ENCODE data around the gene CMTM8. TPM values are rescaled to one million over a fixed set of nuclear protein-coding genes. Genes with fewer than 3 reads are reported as not detected.

The CMTM8 gene
- total RNA-seq, 2 experiments from 2014 or later: 11.6 to 13.0 TPM

GRCh38 chr3:32323604-32324003 is 85.1 kb downstream of the CMTM8 start:
- peaks cover 3% of the 10 kb centered on the region for H3K4me1 Mint-ChIP-seq (ENCODE audit: low read depth)
- ChIA-PET CTCF (interaction anchor here (0.6 to 2.1 kb wide), 4 partner anchors 26 to 48 kb away, joined by 3 to 7 read pairs (median 3); no protein-coding TSS in a partner anchor), POLR2A (interaction anchor here (0.6 kb wide), 1 partner anchor 143 kb away, joined by 3 read pairs; no protein-coding TSS in a partner anchor)
- H3K27me3 Mint-ChIP-seq: no peaks in the 10 kb centered on the region
- intact Hi-C loops (cut with micrococcal nuclease): no loop called here
- DNase-seq: no peak
- H3K4me3 Mint-ChIP-seq: no peak overlapping the region
- no peaks in the 10 kb centered on the region for H3K9me3 Mint-ChIP-seq
- no peak overlapping the region for H3K27ac Mint-ChIP-seq
- peaks cover under 1% of the 10 kb centered on the region for H3K36me3 Mint-ChIP-seq

- no peak for DNase-seq
- no peak overlapping the region for H3K4me3 Mint-ChIP-seq
- POLR2A ChIA-PET: interaction anchor here (0.6 kb wide), 1 partner anchor 150 kb away, joined by 3 read pairs; no protein-coding TSS in a partner anchor
- CTCF ChIA-PET: interaction anchor here (1.6 kb wide), 1 partner anchor 9 kb away, joined by 8 read pairs; no protein-coding TSS in a partner anchor
- no peaks in the 10 kb centered on the region for H3K27me3 Mint-ChIP-seq
- intact Hi-C loops (cut with micrococcal nuclease): no loop called here
- H3K4me1 Mint-ChIP-seq (ENCODE audit: low read depth): peaks cover 3% of the 10 kb centered on the region
- peaks cover 5% of the 10 kb centered on the region for H3K36me3 Mint-ChIP-seq
- H3K27ac Mint-ChIP-seq: no peak overlapping the region
- H3K9me3 Mint-ChIP-seq: no peaks in the 10 kb centered on the region
These were observed 86.7 kb downstream of the CMTM8 start for GRCh38 chr3:32325201-32325600.

- CTCF ChIA-PET: interaction anchor here (0.6 kb wide), 1 partner anchor 24 kb away, joined by 4 read pairs; no protein-coding TSS in a partner anchor
- H3K36me3 Mint-ChIP-seq: peaks cover 5% of the 10 kb centered on the region
- POLR2A ChIA-PET: interaction anchor here (0.6 kb wide), 1 partner anchor 150 kb away, joined by 3 read pairs; no protein-coding TSS in a partner anchor
These were observed 87.4 kb downstream of the CMTM8 start for GRCh38 chr3:32325927-32326326.

GRCh38 chr3:32326795-32327194 is 88.3 kb downstream of the CMTM8 start:
- DNase-seq: no peak
- no peak overlapping the region for H3K27ac Mint-ChIP-seq
- ChIA-PET POLR2A (no interaction called here), CTCF (interaction anchor here (0.6 to 1.0 kb wide), 2 partner anchors 31 to 151 kb away, joined by 3 to 4 read pairs; no protein-coding TSS in a partner anchor)
- H3K27me3 Mint-ChIP-seq: no peaks in the 10 kb centered on the region
- peaks cover 5% of the 10 kb centered on the region for H3K36me3 Mint-ChIP-seq
- intact Hi-C loops (cut with micrococcal nuclease): no loop called here
- no peak overlapping the region for H3K4me3 Mint-ChIP-seq
- H3K9me3 Mint-ChIP-seq: no peaks in the 10 kb centered on the region
- peaks cover 14% of the 10 kb centered on the region for H3K4me1 Mint-ChIP-seq (ENCODE audit: low read depth)

More at GRCh38 chr3:32325927-32326326, 87.4 kb downstream of the CMTM8 start:
- Mint-ChIP-seq H3K27me3 (no peaks in the 10 kb centered on the region), H3K9me3 (no peaks in the 10 kb centered on the region), H3K4me1 (ENCODE audit: low read depth) (peaks cover 6% of the 10 kb centered on the region), H3K4me3 (no peak overlapping the region), H3K27ac (no peak overlapping the region)
- intact Hi-C loops (cut with micrococcal nuclease): no loop called here
- no peak for DNase-seq

- no peaks in the 10 kb centered on the region for H3K9me3 Mint-ChIP-seq
- H3K36me3 Mint-ChIP-seq: peaks cover 1% of the 10 kb centered on the region
- no peak overlapping the region for H3K27ac Mint-ChIP-seq
- intact Hi-C loops (cut with micrococcal nuclease): loop anchor here (1.0 to 2.0 kb wide), 4 partner anchors 22 to 157 kb away; no protein-coding TSS in a partner anchor
- peak; percentile 80 for DNase-seq
- H3K4me1 Mint-ChIP-seq (ENCODE audit: low read depth): peaks cover 48% of the 10 kb centered on the region
- ChIA-PET CTCF (interaction anchor here (0.6 to 6.2 kb wide), 19 partner anchors 10 to 278 kb away, joined by 3 to 89 read pairs (median 5); partner anchors contain the start of gene CMTM8), POLR2A (interaction anchor here (0.6 to 1.2 kb wide), 2 partner anchors 42 to 1464 kb away, joined by 3 read pairs; partner anchors contain the start of gene PDCD6IP)
- no peak overlapping the region for H3K4me3 Mint-ChIP-seq
- H3K27me3 Mint-ChIP-seq: no peaks in the 10 kb centered on the region
These were observed 96.2 kb downstream of the CMTM8 start for GRCh38 chr3:32334675-32335074.

GRCh38 chr3:32335365-32336112 is 97.1 kb downstream of the CMTM8 start:
- H3K36me3 Mint-ChIP-seq: peaks cover 1% of the 10 kb centered on the region

GRCh38 chr3:32336113-32336498 is 97.6 kb downstream of the CMTM8 start:
- Mint-ChIP-seq H3K27ac (no peak overlapping the region), H3K9me3 (no peaks in the 10 kb centered on the region), H3K27me3 (no peaks in the 10 kb centered on the region), H3K4me1 (ENCODE audit: low read depth) (peaks cover 44% of the 10 kb centered on the region), H3K36me3 (peaks cover 1% of the 10 kb centered on the region), H3K4me3 (no peak overlapping the region)
- ChIA-PET CTCF (interaction anchor here (1.0 to 6.2 kb wide), 7 partner anchors 22 to 164 kb away, joined by 3 to 89 read pairs (median 19); partner anchors contain the start of gene CMTM8), POLR2A (no interaction called here)
- intact Hi-C loops (cut with micrococcal nuclease): no loop called here
- DNase-seq: no peak

More at GRCh38 chr3:32335365-32336112, 97.1 kb downstream of the CMTM8 start:
- intact Hi-C loops (cut with micrococcal nuclease): loop anchor here (1.0 to 2.0 kb wide), 3 partner anchors 23 to 158 kb away; no protein-coding TSS in a partner anchor
- H3K9me3 Mint-ChIP-seq: no peaks in the 10 kb centered on the region
- ChIA-PET CTCF (interaction anchor here (1.0 to 6.2 kb wide), 12 partner anchors 11 to 159 kb away, joined by 3 to 89 read pairs (median 8); partner anchors contain the start of gene CMTM8), POLR2A (no interaction called here)
- H3K27ac Mint-ChIP-seq: peak overlapping the region; percentile 55
- H3K27me3 Mint-ChIP-seq: no peaks in the 10 kb centered on the region
- H3K4me1 Mint-ChIP-seq (ENCODE audit: low read depth): peaks cover 48% of the 10 kb centered on the region
- H3K4me3 Mint-ChIP-seq: no peak overlapping the region
- peak; percentile 18 for DNase-seq

GRCh38 chr3:32337505-32337904 is 99.0 kb downstream of the CMTM8 start:
- ChIA-PET CTCF (interaction anchor here (0.7 to 6.2 kb wide), 3 partner anchors 37 to 161 kb away, joined by 3 to 89 read pairs (median 56); no protein-coding TSS in a partner anchor), POLR2A (interaction anchor here (0.8 kb wide), 1 partner anchor 160 kb away, joined by 3 read pairs; no protein-coding TSS in a partner anchor)
- Mint-ChIP-seq H3K4me3 (no peak overlapping the region), H3K36me3 (peaks cover 1% of the 10 kb centered on the region), H3K9me3 (no peaks in the 10 kb centered on the region), H3K27me3 (no peaks in the 10 kb centered on the region), H3K4me1 (ENCODE audit: low read depth) (peaks cover 30% of the 10 kb centered on the region), H3K27ac (no peak overlapping the region)
- intact Hi-C loops (cut with micrococcal nuclease): no loop called here
- DNase-seq: no peak

- H3K4me3 Mint-ChIP-seq: no peak overlapping the region
- no peaks in the 10 kb centered on the region for H3K27me3 Mint-ChIP-seq
- no peak overlapping the region for H3K27ac Mint-ChIP-seq
- peak; percentile 29 for DNase-seq
- ChIA-PET CTCF (interaction anchor here (0.6 to 2.1 kb wide), 5 partner anchors 42 to 163 kb away, joined by 3 to 22 read pairs (median 7); no protein-coding TSS in a partner anchor), POLR2A (no interaction called here)
- no peaks in the 10 kb centered on the region for H3K9me3 Mint-ChIP-seq
- intact Hi-C loops (cut with micrococcal nuclease): loop anchor here (1.0 kb wide), 1 partner anchor 163 kb away; no protein-coding TSS in a partner anchor
- peaks cover 1% of the 10 kb centered on the region for H3K36me3 Mint-ChIP-seq
- peaks cover 24% of the 10 kb centered on the region for H3K4me1 Mint-ChIP-seq (ENCODE audit: low read depth)
These were observed 101.6 kb downstream of the CMTM8 start for GRCh38 chr3:32340039-32340438.

GRCh38 chr3:32340611-32341365 is 102.3 kb downstream of the CMTM8 start:
- H3K4me1 Mint-ChIP-seq (ENCODE audit: low read depth): peaks cover 16% of the 10 kb centered on the region
- H3K4me3 Mint-ChIP-seq: no peak overlapping the region
- H3K9me3 Mint-ChIP-seq: no peaks in the 10 kb centered on the region
- H3K36me3 Mint-ChIP-seq: peaks cover 1% of the 10 kb centered on the region
- intact Hi-C loops (cut with micrococcal nuclease): loop anchor here (1.0 kb wide), 1 partner anchor 163 kb away; no protein-coding TSS in a partner anchor
- DNase-seq: no peak
- H3K27me3 Mint-ChIP-seq: no peaks in the 10 kb centered on the region
- ChIA-PET POLR2A (no interaction called here), CTCF (interaction anchor here (1.0 to 3.0 kb wide), 2 partner anchors 44 to 164 kb away, joined by 7 to 15 read pairs; no protein-coding TSS in a partner anchor)
- no peak overlapping the region for H3K27ac Mint-ChIP-seq

GRCh38 chr3:32347343-32348125 is 109.1 kb downstream of the CMTM8 start:
- Mint-ChIP-seq H3K27me3 (no peaks in the 10 kb centered on the region), H3K27ac (no peak overlapping the region), H3K4me1 (ENCODE audit: low read depth) (peaks cover 17% of the 10 kb centered on the region), H3K9me3 (no peaks in the 10 kb centered on the region), H3K4me3 (no peak overlapping the region), H3K36me3 (no peaks in the 10 kb centered on the region)
- POLR2A ChIA-PET: no interaction called here
- CTCF ChIA-PET: interaction anchor here (1.3 kb wide), 1 partner anchor 50 kb away, joined by 3 read pairs; no protein-coding TSS in a partner anchor
- no peak for DNase-seq
- intact Hi-C loops (cut with micrococcal nuclease): no loop called here

Measured in activated CD4-positive, alpha-beta memory T cell treated with anti-CD3 and anti-CD28 coated beads for 36 hours (primary cell).